KMS-11 (cell line): ENCODE data around the gene FCHSD2.

Source experiments
- H2AFZ ChIP-seq: fragments of 200-600 bp; sonication (generic); 2 replicates; pipeline ENCODE4 v1.6.1; 2016; ENCODE audit warnings: antibody characterized with exemption, mixed run types, low read depth
- H3K27ac ChIP-seq: fragments of 200-600 bp; sonication (generic); 2 replicates; pipeline ENCODE4 v1.6.1; 2016; ENCODE audit warnings: mild to moderate bottlenecking, mixed run types
- H3K27me3 ChIP-seq: fragments of 200-600 bp; sonication (generic); 2 replicates; pipeline ENCODE4 v1.6.1; 2017; ENCODE audit warnings: mild to moderate bottlenecking, low read depth, mixed run types, moderate library complexity; ENCODE audit not compliant: insufficient read depth
- H3K36me3 ChIP-seq: fragments of 200-600 bp; sonication (generic); 2 replicates; pipeline ENCODE4 v1.6.1; 2017; ENCODE audit warnings: mild to moderate bottlenecking, mixed run types; ENCODE audit not compliant: insufficient read depth
- H3K4me1 ChIP-seq: fragments of 200-600 bp; sonication (generic); 2 replicates; pipeline ENCODE4 v1.6.1; 2016; ENCODE audit warnings: mild to moderate bottlenecking, low read depth, mixed run types; ENCODE audit not compliant: poor library complexity, severe bottlenecking
- H3K4me2 ChIP-seq: fragments of 200-600 bp; sonication (generic); 2 replicates; pipeline ENCODE4 v1.7.0; 2016; ENCODE audit warnings: mild to moderate bottlenecking, mixed run types
- H3K4me3 ChIP-seq: fragments of 200-600 bp; sonication (generic); IDR thresholded peaks from 2 replicates; pipeline ENCODE4 v1.6.1; 2017; ENCODE audit warnings: low read depth, low read length, mixed read lengths; ENCODE audit not compliant: insufficient read depth
- H3K79me2 ChIP-seq: fragments of 200-600 bp; sonication (generic); 2 replicates; pipeline ENCODE4 v1.6.1; 2016; ENCODE audit warnings: low read depth, mixed run types; ENCODE audit not compliant: insufficient read depth
- H3K9ac ChIP-seq: fragments of 200-600 bp; sonication (generic); 2 replicates; pipeline ENCODE4 v1.6.1; 2016; ENCODE audit warnings: mild to moderate bottlenecking, mixed run types
- H4K20me1 ChIP-seq: fragments of 200-600 bp; sonication (generic); 2 replicates; pipeline ENCODE4 v1.6.1; 2016; ENCODE audit warnings: mild to moderate bottlenecking, mixed run types; ENCODE audit not compliant: insufficient read depth
- CTCF ChIP-seq: fragments of 200-600 bp; sonication (generic); conservative IDR thresholded peaks from 2 replicates; pipeline ENCODE4 v1.6.1; 2017; ENCODE audit warnings: low read depth, mild to moderate bottlenecking, antibody characterized with exemption, low read length, moderate library complexity, mixed read lengths

The FCHSD2 gene

GRCh38 chr11:72985645-72986044, 156.5 kb downstream of the FCHSD2 start:
- H3K4me2 ChIP-seq, result no peak overlapping the region
- TF ChIP-seq CTCF, result no peak
- H3K36me3 ChIP-seq, result no peaks in the 10 kb centered on the region
- H3K27ac ChIP-seq, result no peak overlapping the region
- H3K4me3 ChIP-seq, result no peak overlapping the region
- no peak overlapping the region for H3K9ac ChIP-seq
- no peaks in the 10 kb centered on the region for H4K20me1 ChIP-seq
- H3K4me1 ChIP-seq, result peaks cover 39% of the 10 kb centered on the region
- no peaks in the 10 kb centered on the region for H3K27me3 ChIP-seq
- no peaks in the 10 kb centered on the region for H3K79me2 ChIP-seq
- H2AFZ ChIP-seq, result no peak overlapping the region

- Histone ChIP-seq H3K27me3 (no peaks in the 10 kb centered on the region), H3K27ac (no peak overlapping the region), H3K9ac (no peak overlapping the region), H3K4me2 (no peak overlapping the region), H3K79me2 (no peaks in the 10 kb centered on the region), H4K20me1 (no peaks in the 10 kb centered on the region), H3K4me1 (peaks cover 28% of the 10 kb centered on the region), H3K4me3 (no peak overlapping the region), H3K36me3 (no peaks in the 10 kb centered on the region), H2AFZ (no peak overlapping the region)
- TF ChIP-seq CTCF, result no peak
Observed at GRCh38 chr11:72984453-72985077, 157.6 kb downstream of the FCHSD2 start.

DNA sequence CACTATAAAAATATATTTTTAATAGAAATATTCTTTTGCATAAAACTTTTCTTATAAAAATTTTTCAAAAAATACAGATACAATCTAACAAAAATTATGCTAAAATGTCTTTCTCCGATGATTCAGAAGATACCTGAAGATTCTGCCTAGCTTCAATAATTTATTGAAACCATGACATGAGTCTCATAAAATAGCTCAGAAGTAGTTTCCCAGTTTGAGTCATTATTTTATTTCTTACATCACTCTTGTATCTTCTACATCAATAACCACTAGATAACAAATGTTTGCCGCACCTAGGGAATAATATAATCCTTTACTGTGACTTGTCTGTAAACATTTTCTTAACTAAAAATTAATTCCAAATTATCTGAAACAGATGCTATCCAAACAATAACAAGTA, 158.6 kb downstream of the FCHSD2 start:
- Histone ChIP-seq H3K4me1 (peaks cover 21% of the 10 kb centered on the region), H3K4me2 (no peak overlapping the region), H3K27ac (no peak overlapping the region), H3K36me3 (no peaks in the 10 kb centered on the region), H3K79me2 (no peaks in the 10 kb centered on the region), H3K27me3 (no peaks in the 10 kb centered on the region), H3K4me3 (no peak overlapping the region), H2AFZ (no peak overlapping the region), H3K9ac (no peak overlapping the region), H4K20me1 (no peaks in the 10 kb centered on the region)
- TF ChIP-seq CTCF, result no peak

DNA sequence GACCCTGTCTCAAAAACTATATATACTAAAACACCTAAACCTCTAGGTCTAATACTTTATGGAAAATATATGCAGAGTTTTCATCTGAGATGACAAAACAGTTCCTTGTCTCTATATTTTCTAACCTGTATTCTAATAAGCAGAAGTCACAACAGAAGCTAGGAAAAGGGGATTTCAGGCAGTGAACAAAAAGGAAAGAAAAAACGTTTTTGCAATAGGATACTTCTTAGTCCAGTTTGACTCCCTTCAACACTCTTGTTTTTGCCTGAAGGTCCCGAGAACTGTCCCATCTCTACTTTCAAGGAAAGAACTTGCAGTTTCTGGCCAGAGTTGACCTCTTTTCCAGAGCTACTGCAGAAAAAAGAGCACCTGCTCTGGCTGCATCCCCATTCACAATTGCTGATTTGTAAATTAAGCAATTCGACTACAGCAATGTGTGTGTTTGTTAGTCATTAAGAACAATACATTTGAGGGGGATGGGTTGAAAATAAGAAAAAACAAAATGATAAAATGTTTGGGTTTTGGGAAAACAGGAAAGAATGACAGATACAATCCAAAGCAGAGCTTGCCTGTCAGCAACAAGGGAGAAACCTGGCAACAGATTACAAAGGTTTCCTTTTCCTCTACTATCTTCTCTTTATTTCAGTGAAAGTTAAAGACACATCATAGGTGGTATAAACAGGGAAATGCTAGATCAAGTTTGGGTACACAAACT, 160.0 kb downstream of the FCHSD2 start:
- no peak overlapping the region for H3K9ac ChIP-seq
- H3K27me3 ChIP-seq, result no peaks in the 10 kb centered on the region
- no peak overlapping the region for H3K4me2 ChIP-seq
- no peak overlapping the region for H3K27ac ChIP-seq
- H2AFZ ChIP-seq, result no peak overlapping the region
- TF ChIP-seq CTCF, result no peak
- no peaks in the 10 kb centered on the region for H3K36me3 ChIP-seq
- H3K4me3 ChIP-seq, result no peak overlapping the region
- peaks cover 9% of the 10 kb centered on the region for H3K4me1 ChIP-seq
- H3K79me2 ChIP-seq, result no peaks in the 10 kb centered on the region
- H4K20me1 ChIP-seq, result no peaks in the 10 kb centered on the region
